Measurements from ENCODE around the gene KBTBD13.

DNA sequence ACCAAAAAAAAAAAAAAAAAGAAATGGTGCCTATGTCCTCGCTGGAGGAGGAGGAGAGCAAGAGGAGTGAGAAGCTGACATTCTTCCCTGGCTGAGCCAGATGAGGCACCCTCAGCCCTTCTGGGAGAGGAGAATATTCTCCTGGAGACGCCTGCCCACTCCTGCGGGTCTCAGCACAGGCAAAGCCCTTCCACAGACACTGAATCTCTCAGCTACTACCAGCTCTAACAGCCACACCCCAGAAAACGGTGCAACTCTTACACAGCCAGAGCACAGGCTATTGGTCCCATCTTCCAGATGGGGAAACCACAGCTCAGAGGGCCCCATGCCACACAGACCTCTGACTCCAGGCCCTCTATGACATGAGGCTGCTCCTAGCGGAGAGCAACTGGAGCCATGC, 14.5 kb upstream of the KBTBD13 start:
- TF ChIP-seq, protein P1, sequence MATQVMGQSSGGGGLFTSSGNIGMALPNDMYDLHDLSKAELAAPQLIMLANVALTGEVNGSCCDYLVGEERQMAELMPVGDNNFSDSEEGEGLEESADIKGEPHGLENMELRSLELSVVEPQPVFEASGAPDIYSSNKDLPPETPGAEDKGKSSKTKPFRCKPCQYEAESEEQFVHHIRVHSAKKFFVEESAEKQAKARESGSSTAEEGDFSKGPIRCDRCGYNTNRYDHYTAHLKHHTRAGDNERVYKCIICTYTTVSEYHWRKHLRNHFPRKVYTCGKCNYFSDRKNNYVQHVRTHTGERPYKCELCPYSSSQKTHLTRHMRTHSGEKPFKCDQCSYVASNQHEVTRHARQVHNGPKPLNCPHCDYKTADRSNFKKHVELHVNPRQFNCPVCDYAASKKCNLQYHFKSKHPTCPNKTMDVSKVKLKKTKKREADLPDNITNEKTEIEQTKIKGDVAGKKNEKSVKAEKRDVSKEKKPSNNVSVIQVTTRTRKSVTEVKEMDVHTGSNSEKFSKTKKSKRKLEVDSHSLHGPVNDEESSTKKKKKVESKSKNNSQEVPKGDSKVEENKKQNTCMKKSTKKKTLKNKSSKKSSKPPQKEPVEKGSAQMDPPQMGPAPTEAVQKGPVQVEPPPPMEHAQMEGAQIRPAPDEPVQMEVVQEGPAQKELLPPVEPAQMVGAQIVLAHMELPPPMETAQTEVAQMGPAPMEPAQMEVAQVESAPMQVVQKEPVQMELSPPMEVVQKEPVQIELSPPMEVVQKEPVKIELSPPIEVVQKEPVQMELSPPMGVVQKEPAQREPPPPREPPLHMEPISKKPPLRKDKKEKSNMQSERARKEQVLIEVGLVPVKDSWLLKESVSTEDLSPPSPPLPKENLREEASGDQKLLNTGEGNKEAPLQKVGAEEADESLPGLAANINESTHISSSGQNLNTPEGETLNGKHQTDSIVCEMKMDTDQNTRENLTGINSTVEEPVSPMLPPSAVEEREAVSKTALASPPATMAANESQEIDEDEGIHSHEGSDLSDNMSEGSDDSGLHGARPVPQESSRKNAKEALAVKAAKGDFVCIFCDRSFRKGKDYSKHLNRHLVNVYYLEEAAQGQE (IDR thresholded peaks at IDR 0.05; ENCODE audit: insufficient read depth in 1 of 2, low read depth in 2 of 2, low read length in 2 of 2): no peak
- TF ChIP-seq POLR2AphosphoS5 (IDR thresholded peaks at IDR 0.05; ENCODE audit: low read depth, low read length) (no peak), TAF1 (IDR thresholded peaks at IDR 0.05; ENCODE audit: borderline replicate concordance, insufficient read depth, low read length) (no peak)

Measured in PFSK-1 (cell line).